NOMO-1 (cell line): ENCODE results near the gene NHLRC1.
"Not testable (repeated sequence)": the region's sequence is repeated elsewhere in the genome, so short reads cannot be mapped to it uniquely, and the experiment has no call there.

Source experiments
- DNase-seq, 2 experiments: peaks; one replicate each; lab custom pipeline; 2025; ENCODE audit not compliant: unreplicated experiment in 2 of 2; lab: John Stamatoyannopoulos, UW

NHLRC1 gene

GRCh38 chr6:18122128-18123093 lies at the start of gene NHLRC1:
Gene NHLRC1, minus strand, starts transcription at chr6:18122677. Its CDS starts 71 bp downstream, at chr6:18122606.
- peak; percentile 46 to 78 for DNase-seq

- peak; percentile 21 to 80 for DNase-seq
Measured at GRCh38 chr6:18171871-18172270, 49.4 kb upstream of the NHLRC1 start.

GRCh38 chr6:18168264-18168663 lies 45.8 kb upstream of the NHLRC1 start:
- DNase-seq: no peak

DNA sequence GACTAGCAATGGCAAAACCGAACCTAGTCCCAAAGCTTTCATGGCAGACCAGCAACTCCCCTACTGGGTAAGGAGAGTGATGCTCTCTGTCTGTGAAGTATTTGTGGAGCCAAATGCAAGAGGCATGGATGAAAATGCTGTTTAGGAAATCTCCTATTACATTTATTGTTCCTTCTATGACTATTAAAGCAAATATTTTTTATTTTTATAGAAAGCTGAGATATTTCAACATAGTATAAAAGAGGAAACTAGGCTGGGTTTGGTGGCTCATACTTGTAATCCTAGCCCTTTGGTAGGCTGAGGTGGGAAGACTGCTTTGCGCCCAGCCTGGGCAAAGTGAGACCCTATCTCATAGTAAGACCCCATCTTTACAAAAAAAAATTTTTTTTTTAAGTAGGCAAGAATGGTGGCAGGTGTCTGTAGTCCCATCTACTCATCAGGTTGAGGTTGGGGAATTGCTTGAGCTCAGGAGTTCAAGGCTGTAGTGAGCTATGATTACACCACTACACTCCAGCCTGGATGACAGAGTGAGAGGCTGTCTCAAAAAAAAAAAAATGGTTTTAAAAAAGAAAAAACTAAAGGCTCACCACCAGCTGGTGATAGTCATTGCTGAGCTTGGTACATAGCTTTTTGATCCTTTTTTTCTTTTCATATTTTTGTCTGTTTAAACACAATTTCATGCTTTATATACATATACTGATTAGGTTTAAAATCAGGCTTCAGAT lies 44.0 kb upstream of the NHLRC1 start:
- peak; percentile 23 to 33 for DNase-seq

GRCh38 chr6:18165751-18166150 lies 43.3 kb upstream of the NHLRC1 start:
- DNase-seq: no peak

DNA sequence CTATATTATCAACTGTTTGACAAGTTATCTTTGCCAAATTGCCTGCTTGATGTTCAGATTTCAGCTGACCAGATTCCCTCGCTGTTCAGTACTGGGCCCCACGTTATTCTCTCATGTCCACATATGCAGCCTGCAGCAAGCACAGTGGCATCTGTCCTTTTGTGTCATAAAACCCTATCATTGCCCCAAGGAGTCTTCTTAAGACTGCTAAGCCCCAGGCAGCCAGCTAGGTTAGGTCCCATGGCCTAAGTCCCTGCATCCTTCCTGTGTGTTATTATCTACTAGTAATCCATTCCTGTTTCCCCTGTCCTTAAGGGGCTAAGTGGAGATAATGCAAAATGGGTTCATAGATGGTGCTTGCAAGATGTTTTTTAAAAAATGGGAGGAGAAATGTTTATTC lies 39.9 kb upstream of the NHLRC1 start:
- DNase-seq: no peak

GRCh38 chr6:18161431-18161830 lies 39.0 kb upstream of the NHLRC1 start:
- no peak for DNase-seq

DNA sequence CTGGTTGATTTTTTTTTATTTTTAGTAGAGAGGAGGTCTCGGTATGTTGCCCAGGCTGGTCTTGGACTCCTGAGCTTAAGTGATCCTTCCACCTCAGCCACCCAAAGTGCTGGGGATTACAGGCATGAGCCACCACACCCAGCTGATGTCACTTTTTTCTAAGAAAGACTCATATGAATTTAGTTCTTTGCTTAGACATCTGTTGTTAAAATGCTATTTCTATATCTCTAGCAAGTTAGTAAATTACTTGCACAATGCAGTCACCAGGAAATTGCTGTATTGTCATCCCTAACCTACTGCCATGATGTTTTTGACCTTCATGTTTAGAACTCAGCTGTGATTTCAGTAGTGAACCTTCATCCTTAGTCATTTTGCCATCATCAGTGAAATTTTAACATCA lies 38.4 kb upstream of the NHLRC1 start:
- DNase-seq: no peak

GRCh38 chr6:18155864-18156421 lies 33.5 kb upstream of the NHLRC1 start:
- DNase-seq: peak; percentile 23 to 52

- DNase-seq: peak; percentile 97 to 99
Measured at GRCh38 chr6:18155150-18155863, 32.8 kb upstream of the NHLRC1 start, which contains the start of gene KDM1B. Gene KDM1B, plus strand, starts transcription at chr6:18155422. Its CDS starts 4,474 bp downstream, at chr6:18159896.

DNA sequence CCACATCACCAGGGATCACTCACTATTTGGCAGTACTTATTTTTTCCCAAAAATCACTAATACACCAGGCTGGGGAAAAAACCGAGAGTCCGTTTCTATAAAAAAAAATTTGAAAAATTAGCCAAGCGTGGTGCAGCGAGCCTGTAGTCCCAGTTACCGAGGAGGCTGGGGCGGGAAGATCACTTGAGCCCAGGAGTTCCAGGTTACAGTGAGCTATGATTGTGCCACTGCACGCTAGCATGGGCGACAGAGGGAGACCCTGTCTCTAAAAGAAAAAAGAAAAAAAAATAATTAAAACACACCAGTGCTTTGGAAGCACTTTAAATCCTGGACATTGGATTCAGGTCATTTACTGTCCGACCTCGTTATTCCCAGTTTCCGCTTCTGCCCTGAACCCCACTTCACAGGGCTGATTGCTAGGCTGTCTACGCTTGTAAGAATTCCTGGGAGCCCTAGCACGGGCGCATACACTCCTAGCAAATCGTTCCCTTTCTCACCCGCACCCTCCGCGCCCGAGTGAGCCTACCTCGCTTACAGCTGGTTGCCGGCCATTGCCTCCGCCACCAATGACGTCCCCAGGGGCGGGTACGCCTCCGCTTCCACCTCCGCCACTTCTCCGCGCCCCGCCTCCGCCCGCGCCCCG lies 32.2 kb upstream of the NHLRC1 start, which contains the start of gene TPMT:
TPMT (minus strand) TSS at position 571 of the 643 bp plus-strand sequence. CDS start 5,950 bp downstream, outside the sequence.
- DNase-seq: peak in 1 of 2 experiments; percentile 96

GRCh38 chr6:18153311-18153703 lies 30.8 kb upstream of the NHLRC1 start:
- no peak for DNase-seq

DNA sequence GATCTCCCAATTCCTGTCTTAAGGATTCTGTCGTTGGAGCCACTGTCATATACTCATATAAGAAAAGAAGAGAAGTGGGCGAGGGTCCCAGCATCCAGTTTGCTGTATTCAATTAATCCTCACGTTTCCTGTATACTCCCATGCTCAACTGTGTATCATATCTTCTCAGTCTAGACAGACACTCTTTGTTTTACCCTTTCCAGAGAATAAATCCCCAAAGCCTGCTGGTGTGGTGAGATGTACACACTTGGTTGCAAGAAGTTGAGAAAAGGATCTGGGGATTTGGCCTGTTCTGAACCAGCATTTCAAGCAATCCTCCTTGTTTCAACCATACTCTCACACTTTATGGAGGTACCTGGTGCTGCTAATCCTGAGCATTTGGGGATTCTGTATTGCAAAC lies 29.3 kb upstream of the NHLRC1 start:
- no peak for DNase-seq

- DNase-seq: not testable (repeated sequence)
Measured at GRCh38 chr6:18151391-18151790, 28.9 kb upstream of the NHLRC1 start.

GRCh38 chr6:18148304-18149025 lies 26.0 kb upstream of the NHLRC1 start:
- DNase-seq: peak; percentile 6 to 74

DNA sequence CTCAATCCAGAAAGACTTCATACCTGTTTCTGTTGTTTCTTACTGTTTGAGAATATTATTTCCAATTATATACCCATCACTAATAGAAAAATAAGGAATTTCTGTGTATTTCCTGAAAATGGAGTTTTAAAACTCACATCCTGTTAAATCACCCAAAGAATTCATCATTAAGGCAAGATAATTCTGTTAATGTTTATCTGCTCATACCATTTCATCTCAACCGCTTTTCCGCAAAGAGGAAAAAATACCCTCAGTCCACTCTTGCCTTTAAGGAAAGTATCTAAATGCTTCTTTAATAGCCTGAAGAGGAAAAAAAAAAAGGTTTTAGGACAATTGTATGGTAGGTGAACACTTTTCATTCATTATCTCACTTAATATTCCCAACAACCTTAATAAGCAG lies 25.1 kb upstream of the NHLRC1 start:
- DNase-seq: no peak

GRCh38 chr6:18147160-18147559 lies 24.7 kb upstream of the NHLRC1 start:
- DNase-seq: no peak

GRCh38 chr6:18142591-18142861 lies 20.0 kb upstream of the NHLRC1 start:
- no peak for DNase-seq

DNA sequence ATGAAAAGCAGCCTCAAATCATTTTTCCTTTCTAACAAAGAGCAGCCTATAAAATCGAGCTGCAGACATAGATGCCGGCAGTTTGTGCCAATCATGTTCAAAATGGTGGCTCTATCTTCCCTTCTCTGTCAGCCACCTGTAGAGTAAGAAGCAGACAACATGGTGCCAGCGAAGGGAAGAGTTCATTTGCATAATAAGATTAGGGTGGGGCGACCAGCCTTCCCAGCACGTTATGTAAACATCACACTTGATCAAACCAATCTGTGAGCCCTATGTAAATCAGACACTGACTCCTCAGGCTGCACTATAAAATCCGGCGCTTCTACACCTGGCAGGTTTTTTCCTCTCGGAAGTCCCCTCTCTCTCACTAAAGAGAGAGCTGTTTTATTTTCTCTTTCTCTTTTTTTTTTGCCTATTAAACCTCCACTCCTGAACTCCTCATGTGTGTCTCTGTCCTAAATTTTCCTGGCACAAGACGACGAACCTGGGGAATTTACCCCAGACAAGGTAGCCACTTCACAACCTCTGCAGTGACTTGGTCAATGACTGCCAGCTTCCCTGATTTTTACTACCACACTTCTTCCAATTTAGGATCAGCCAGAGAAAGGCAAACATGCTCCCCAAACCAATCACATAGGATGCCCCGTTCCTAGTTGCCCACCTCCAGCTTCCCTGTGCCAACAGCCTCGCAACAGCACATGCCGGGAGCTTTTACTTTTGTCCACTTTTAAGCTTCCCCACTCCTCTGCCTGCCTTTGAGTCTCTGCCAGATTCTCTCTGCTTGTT lies 19.5 kb upstream of the NHLRC1 start:
- DNase-seq: no peak
